Peyer's patch (tissue), 4 donors: ENCODE results near the gene MTFP1.

Source experiments
- CTCF ChIP-seq, 6 experiments: fragments of 450-650 bp in 4 of 6; fragments of 200-600 bp in 2 of 6; sonication (generic) in 1 of 6; IDR thresholded peaks; one replicate each; pipeline ENCODE4 v1.5.1; 2017 to 2019; ENCODE audit warnings: antibody characterized with exemption in 6 of 6, mild to moderate bottlenecking in 3 of 6, moderate library complexity in 1 of 6
- POLR2A ChIP-seq, 2 donors: fragments of 450-650 bp; IDR thresholded peaks; one replicate each; pipeline ENCODE4 v1.5.1; 2017; ENCODE audit warnings: antibody characterized with exemption in 2 of 2, mild to moderate bottlenecking in 2 of 2, moderate library complexity in 2 of 2

- no peak for TF ChIP-seq CTCF (IDR thresholded peaks at IDR 0.05)
- no peak for TF ChIP-seq POLR2A (IDR thresholded peaks at IDR 0.05)
These were observed 45.1 kb downstream of the MTFP1 start for GRCh38 chr22:30470655-30471054.
